GM10248 (cell line): ENCODE results near the gene CTSA.

Experiments used
- CTCF ChIA-PET: fragments of 300-600 bp; sonication (Branson Sonifier 250); formaldehyde crosslinking; extraction: SDS; loops from one replicate; lab custom pipeline; 2021; ENCODE audit warnings: antibody characterized with exemption; lab: Yijun Ruan, JAX
- POLR2A ChIA-PET: fragments of 350-650 bp; sonication (Branson Sonifier 250); formaldehyde crosslinking; extraction: SDS; loops from one replicate; lab custom pipeline; 2020; ENCODE audit warnings: antibody characterized with exemption; lab: Yijun Ruan, JAX
- DNase-seq: peaks from one replicate; pipeline ENCODE4 v3.0.0; 2012; ENCODE audit errors: extremely low spot score
- CTCF ChIP-seq: IDR thresholded peaks from 2 replicates; pipeline ENCODE4 v1.5.1; 2012; ENCODE audit warnings: mild to moderate bottlenecking, low read depth; ENCODE audit errors: extremely low read depth, missing control alignments, control extremely low read depth

CTSA gene

GRCh38 chr20:45907219-45907948 lies 16.2 kb downstream of the CTSA start:
- CTCF ChIA-PET, result interaction anchor here (0.6 to 1.7 kb wide), 5 partner anchors 10 to 107 kb away, joined by 3 read pairs; partner anchors contain the start of gene ZSWIM1
- POLR2A ChIA-PET, result interaction anchor here (0.7 kb wide), 1 partner anchor 21 kb away, joined by 6 read pairs; no protein-coding TSS in a partner anchor
- no peak for TF ChIP-seq CTCF
- DNase-seq, result no peak

- DNase-seq, result no peak
- no peak for TF ChIP-seq CTCF
- ChIA-PET POLR2A (no interaction called here), CTCF (interaction anchor here (0.9 to 1.7 kb wide), 3 partner anchors 9 to 27 kb away, joined by 3 read pairs; partner anchors contain the start of gene ZSWIM1)
Observed at GRCh38 chr20:45908084-45908483, 16.9 kb downstream of the CTSA start.

GRCh38 chr20:45909336-45909808 lies 18.2 kb downstream of the CTSA start:
- ChIA-PET CTCF (interaction anchor here (0.8 to 2.9 kb wide), 8 partner anchors 9 to 104 kb away, joined by 3 to 7 read pairs (median 4); partner anchors contain the start of genes CTSA, NEURL2 and ZSWIM1), POLR2A (interaction anchor here (0.7 kb wide), 1 partner anchor 10 kb away, joined by 4 read pairs; no protein-coding TSS in a partner anchor)
- TF ChIP-seq CTCF, result no peak
- DNase-seq, result no peak

GRCh38 chr20:45909817-45910669 lies 18.9 kb downstream of the CTSA start:
- ChIA-PET CTCF (interaction anchor here (0.8 to 2.9 kb wide), 10 partner anchors 9 to 103 kb away, joined by 3 to 7 read pairs (median 4); partner anchors contain the start of genes CTSA, NEURL2 and ZSWIM1), POLR2A (interaction anchor here (0.7 to 1.5 kb wide), 2 partner anchors 8 to 17 kb away, joined by 5 to 7 read pairs; no protein-coding TSS in a partner anchor)
- no peak for TF ChIP-seq CTCF
- no peak for DNase-seq

- TF ChIP-seq CTCF, result no peak
- CTCF ChIA-PET, result interaction anchor here (1.2 to 2.9 kb wide), 6 partner anchors 8 to 59 kb away, joined by 3 to 7 read pairs (median 6); partner anchors contain the start of genes CTSA and NEURL2
- POLR2A ChIA-PET, result interaction anchor here (0.7 to 1.5 kb wide), 3 partner anchors 9 to 21 kb away, joined by 4 to 7 read pairs (median 5); no protein-coding TSS in a partner anchor
- DNase-seq, result peak; percentile 100
Observed at GRCh38 chr20:45910670-45911485, 19.7 kb downstream of the CTSA start.
